Activated CD4-positive, alpha-beta T cell treated with anti-CD3 and anti-CD28 coated beads for 4 hours (primary cell): ENCODE data around the gene MAST4.

ENCODE experiments used
- DNase-seq, 2 donors: peaks; one replicate each; pipeline ENCODE4 v3.0.0-alpha.2; 2020

Gene MAST4

GRCh38 chr5:66606713-66607112, 10.5 kb downstream of the MAST4 start:
- DNase-seq = no peak

DNA sequence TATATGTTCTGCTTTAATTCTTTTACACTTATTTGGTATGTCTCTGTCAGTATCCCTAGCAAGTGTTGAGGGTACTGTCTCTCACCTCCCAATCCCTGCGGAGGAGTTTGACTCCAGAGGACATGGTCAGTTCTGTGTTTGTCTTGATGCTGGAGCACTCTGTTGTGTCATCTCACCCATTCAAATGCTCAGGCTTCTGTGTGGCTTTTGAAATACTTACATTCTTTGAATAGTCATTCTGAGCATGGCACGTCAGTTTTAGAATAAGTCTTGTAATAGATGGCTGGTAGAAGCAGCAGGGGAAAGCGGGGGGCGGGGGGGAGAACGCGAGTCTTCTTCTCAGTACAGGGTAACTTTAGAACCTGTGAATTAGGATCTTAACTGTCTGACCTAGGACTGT, 12.3 kb downstream of the MAST4 start:
- DNase-seq = no peak

DNA sequence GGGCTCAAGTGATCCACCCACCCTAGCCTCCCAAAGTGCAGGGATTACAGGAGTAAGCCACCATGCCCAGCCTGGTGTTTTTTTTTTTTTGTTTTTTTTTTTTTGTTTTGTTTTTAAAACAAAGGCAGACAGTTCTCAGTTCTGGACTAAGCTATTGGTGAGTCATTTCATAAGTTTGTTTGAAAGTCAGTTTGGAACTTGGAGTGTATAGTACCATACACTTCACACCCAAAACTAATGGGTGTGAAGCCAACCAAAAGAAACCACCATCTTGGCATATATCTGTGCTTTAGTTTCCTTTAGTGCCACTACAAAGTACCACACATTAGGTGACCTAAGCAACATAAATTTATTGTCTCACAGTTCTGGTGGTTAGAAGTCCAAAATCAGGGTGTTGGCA, 13.4 kb downstream of the MAST4 start:
- no peak for DNase-seq

- no peak for DNase-seq
These were observed 16.0 kb downstream of the MAST4 start for GRCh38 chr5:66612226-66612625.

GRCh38 chr5:66615136-66615535, 18.9 kb downstream of the MAST4 start:
- DNase-seq = no peak

DNA sequence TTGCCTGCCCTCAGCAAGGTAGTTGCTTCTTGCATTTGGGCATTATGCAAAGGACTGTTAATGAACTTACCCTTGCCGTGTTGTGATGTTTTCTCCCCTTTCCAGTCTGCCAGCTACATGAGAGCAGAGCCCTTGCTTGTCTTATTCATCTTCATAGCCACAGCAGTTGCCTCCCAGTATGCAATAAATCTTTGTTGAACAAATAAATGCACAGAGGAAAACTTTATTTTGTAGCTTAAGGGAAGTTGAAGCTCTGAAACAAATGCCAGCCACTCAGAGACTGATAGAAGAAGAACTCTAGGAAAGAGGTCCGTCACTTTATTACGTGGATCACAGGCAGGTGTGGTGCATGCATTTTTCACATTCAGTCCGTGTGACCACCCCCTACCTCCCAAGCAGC, 19.7 kb downstream of the MAST4 start:
- DNase-seq = no peak

- no peak for DNase-seq
These were observed 20.5 kb downstream of the MAST4 start for GRCh38 chr5:66616520-66617225.

DNA sequence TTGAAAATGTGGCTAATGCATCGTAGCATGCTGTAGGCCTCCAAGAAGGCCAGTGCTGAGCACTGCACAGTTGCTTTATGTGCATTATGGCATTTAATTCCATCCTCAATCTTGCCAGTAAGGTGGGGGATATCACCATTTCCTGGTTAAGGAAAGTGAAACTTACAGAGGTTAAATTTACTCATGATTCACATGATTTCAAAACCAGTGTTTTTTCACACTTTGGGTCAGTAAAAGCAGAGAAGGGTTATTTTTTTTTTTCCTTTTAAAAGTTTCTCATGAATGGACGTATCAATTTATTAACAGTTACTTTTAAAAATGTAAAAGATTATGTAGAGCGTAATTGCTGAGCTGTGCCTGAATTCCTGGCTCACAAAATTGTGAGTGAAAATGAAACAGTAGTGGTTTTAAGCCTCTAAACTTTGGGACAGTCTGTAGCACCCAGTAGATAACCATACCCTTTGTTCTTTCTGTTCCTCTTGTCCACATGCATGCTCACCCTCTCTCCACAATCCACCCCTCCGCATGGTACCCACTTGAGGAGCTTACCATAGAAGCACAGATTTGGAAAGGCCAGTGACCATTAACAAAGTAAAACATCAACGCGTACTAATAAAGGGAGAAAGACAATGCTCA, 21.2 kb downstream of the MAST4 start:
- DNase-seq = no peak

DNA sequence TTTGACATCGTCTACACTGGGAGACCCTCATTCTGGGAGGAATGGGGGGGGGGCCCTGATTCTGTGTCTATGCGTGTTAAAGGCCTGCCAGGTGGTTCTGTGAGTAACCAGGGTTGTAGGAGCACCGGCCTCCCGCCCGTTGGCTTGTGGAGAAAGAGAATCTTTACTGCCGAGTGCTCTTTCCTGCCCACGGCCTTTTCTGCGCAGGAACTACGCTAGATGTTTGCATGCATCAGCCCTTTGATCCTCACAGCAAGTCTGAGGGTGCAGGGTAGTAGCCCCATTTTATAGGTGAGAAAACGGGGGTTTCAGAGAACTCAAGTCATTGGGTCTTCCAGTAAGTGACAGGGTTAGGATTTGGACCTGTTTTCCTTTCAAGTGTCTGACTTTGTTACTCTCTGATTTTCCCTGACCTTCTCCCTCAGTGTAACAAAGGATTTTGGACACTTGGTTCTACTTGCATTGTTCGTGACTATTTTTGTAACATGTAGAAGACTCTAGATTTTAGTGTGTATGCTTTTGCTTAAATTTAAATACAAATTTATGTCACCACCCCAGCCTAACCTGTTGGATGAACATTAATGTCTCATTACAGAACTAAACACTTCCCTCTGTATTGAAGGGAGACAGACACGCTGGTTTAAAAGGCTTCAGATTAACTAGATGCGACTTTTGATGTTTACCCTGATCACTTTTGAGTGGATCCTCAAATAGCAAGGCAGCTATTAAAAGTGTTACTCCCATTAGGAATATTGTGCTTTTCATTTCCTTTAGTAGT, 22.0 kb downstream of the MAST4 start:
- no peak for DNase-seq

DNA sequence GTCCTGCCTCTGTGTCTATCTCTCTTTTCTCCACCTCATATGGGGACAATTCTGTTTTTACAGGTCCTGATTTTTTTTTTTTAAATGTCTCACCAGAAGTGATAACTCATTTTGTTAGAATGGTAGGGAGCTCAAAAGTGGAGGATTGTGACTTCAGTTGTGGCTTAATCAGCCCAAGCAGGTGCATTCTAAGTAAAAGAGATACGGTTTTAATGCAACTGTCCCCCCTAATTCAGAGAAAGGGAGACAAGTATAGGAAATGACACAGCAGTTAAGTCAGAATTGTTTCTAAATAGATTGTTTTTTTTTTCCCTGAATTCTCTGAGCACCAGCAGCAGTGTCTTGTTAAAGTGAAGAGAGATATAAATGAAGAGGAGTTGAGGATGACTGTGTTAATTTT, 24.5 kb downstream of the MAST4 start:
- no peak for DNase-seq

DNA sequence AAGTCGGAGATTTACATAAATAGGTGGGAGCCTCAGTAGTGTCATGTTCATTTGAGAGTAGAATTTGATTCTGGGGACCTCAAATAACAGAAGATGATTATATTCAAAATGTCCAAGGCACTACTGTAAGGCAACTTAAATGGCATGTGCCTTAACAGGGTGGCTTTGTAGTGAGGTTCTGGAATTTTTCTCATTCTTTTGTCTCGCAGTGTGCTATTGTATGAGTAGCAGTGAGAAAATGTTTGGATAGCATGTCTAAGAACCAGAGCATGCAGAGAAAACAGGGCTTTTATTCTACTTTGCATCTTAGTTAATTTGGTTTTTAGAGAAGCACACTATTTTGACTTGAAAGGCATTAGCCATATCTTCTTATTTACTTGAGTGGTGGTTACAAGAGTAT, 25.0 kb downstream of the MAST4 start:
- DNase-seq = no peak

DNA sequence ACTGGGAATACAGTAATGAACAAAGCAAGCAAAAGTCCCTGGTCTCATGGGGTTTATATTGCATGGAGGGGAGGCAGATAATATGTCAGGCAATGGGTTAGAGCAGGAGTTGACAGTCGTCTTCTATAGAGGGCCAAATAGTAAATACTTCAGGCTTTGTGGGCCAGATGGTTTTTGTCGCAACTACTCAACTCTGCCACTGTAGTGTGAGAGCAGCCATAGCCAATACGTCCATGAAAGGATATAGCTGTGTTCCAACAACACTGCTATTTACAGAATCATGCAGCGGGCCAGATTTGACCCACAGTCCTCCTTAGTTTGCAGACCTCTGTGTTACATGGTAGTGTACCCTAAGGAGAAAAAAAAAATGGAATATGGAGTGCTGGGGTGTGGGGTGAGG, 25.5 kb downstream of the MAST4 start:
- no peak for DNase-seq

GRCh38 chr5:66628561-66628960, 32.4 kb downstream of the MAST4 start:
- DNase-seq = no peak

DNA sequence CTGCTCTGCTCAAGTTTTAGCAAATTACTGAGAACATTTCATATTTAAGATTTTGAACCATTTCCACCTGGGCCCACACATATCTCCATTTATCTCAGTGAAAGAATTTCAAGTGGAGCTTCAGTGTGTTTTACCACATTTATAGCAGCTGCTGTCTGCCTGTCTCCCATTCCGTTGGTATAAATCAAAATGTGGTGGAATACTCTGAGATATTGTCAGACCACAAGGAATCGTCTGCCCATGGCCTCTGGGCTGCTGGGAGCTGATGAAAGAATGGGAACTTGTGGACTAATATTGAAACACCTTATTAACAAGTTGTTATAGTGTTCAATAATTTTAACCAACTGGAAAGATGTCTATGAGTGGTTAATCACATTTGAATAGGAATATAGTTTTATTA, 33.3 kb downstream of the MAST4 start:
- no peak for DNase-seq

DNA sequence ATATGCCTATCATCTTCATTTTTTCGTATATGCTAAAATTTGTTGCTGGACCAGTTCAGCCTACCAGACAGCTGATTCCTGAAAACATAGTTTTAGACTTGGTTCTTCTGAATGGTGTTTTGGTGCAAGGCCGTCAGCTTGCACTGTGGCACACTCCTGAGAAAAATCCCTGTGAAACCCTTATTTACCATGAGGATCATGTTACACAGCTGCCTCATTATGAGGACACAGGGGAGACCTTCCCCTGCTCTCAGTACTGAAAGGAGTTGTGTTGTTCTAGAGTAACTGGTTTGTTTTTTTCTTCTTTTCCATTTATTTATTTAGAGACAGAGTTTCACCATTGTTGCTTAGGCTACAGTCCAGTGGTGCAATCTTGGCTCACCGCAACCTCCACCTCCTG, 37.6 kb downstream of the MAST4 start:
- no peak for DNase-seq

GRCh38 chr5:66634601-66635000, 38.4 kb downstream of the MAST4 start:
- DNase-seq = no peak

DNA sequence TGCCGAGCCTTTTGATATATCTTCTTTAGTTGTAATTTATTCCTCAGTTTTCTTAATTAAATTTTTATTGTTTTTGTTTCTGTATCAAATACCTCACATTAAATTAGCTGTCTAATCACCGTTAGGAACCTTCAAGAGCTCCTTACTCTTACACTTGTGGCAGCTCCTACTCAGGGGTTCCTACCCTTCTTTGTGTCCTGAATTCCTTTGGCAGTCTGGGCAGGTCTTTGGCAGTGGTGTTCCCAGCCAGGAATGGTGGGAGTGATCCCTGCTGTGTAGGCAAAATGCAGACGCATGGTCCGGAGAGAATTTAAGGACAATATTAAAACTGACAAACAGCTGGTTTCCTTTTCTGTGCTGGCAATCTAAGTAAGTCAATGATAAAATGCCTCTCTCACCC, 41.8 kb downstream of the MAST4 start:
- DNase-seq = no peak

DNA sequence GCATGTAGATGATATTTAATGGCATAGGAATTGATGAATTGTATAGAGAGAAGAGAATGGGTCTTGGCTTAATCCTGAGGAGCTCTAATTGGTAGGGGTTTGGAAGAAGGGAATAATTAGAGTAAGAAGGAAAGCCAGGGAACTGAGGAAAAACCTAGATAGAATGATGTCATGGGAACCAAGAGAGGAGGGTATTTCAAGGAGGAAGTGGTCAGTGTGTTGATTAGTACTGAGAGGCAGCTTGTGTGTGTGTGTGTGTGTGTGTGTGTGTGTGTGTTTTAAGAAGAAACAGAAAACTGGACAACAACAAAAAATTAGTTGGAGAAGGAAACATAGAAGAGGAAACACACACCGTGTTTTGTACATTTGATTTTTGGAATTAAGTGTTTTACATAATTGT, 42.8 kb downstream of the MAST4 start:
- no peak for DNase-seq

DNA sequence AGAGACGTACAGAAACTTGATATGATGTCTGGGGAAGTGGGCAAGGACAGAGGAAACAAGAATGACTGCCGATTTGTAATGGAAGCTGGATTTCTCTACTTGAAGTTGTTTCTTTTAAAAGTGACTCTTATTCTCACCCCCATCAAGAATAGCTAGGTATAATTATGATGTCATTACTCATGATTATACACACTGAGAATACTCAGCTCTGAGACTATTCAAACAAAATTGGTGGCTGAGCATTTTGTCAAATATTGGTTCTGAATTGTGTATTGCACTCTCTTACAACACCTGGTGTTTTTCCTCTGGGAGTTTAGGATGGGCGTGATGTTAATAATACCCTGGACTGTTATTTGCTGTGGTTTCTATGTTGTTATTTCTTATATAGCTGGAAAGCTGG, 46.3 kb downstream of the MAST4 start:
- no peak for DNase-seq

DNA sequence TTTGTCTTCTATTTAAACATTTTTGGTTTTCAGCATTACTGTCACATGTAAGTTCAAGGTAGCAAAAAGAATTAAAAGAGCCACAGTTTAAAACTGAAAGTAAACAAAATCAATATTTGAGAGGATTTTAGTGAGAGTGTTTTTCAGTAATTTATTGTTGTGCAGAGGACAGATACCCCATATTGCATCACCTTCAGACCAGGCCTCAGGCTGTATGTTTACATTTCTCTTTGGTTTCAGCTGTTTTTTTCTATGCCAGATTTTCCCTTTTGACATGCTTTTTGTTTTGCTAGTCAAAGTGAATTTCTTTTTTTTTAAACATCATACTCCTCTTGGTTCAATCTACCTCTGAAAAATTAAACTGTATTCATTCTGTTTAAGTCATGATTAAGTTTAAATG, 47.2 kb downstream of the MAST4 start:
- no peak for DNase-seq

GRCh38 chr5:66644111-66644510, 47.9 kb downstream of the MAST4 start:
- no peak for DNase-seq

DNA sequence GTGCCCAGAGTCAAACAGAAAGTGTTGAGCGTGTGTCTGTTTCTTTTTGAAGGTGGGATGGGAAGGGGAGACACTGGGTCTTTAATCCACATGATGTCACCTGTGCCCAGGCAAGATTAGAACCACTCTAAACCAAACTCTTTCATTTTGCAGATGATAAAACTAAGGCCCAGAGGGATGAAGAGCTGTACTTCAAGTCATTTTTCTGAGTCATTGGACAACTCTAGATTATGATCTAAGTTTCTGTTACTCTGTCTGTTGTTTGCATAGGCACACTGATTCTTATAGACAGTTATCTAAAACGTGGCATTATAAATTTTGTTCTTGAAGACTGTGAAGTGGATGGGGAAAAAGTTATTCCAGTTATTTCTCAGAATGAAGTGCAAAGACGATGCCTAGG, 48.8 kb downstream of the MAST4 start:
- DNase-seq = no peak

DNA sequence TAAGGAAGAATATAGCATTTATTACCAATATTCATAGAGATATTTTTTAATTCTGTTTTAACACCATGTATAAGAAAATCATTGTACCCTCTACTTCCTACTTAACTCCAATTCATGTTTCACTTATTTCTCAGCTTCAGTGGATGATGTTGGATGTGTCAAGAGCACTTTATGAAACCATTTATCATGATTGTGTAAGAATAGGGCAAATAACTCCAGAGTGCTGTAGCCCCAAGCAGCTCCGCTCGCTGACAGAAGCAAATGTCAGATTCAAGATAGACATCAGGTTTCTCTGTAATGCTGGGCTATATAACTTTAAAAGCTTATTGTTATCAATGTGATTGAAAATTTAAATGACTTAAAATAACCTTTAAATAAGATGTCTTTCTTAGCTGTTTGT, 50.4 kb downstream of the MAST4 start:
- no peak for DNase-seq

DNA sequence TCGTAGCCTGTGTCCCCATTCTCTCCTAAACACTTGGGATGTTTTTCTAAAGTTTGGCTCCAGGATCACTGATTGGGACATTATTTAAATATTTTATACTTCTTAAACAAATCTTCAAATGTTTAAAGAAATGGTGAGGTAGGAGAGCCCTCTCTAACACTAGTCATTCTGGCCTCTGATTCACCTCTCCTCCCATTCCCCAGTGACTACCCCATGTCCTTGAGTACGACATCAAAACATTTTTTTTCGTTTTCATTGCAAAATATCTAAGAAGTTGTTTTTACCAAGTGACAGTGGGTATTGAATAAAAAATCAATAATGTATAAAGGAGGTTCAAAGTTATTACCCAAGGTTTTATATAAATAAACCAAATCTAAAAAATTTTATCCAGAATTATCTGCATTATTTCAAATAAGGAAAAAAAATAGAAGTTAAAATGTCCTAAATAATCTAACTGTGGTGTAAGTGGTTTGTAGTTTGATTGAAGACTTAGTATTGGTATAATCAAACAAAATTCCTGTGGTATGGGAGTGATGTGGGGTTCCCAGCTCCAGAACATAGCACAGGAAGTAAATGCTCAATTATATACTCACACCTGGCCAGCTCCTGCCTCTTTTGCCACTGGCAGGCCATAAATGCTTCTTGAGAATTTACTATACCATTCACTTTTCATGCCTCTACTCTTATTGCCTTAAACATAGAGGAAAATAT, 51.1 kb downstream of the MAST4 start:
- DNase-seq = no peak
